Stimulated activated CD8-positive, alpha-beta memory T cell treated with anti-CD3 and anti-CD28 coated beads, Interleukin-4, amount 100 ng/mL, for 24 hours (primary cell): ENCODE results near the gene CIB1.

Experiments
- DNase-seq: peaks from one replicate; pipeline ENCODE4 v3.0.0-alpha.2; 2020; ENCODE audit warnings: low read depth

CIB1 gene

GRCh38 chr15:90214553-90215196, 19.1 kb downstream of the CIB1 start:
- DNase-seq, result no peak

- no peak for DNase-seq
These were observed 19.9 kb downstream of the CIB1 start for GRCh38 chr15:90213818-90214204.

- DNase-seq, result no peak
These were observed 20.5 kb downstream of the CIB1 start for GRCh38 chr15:90213122-90213817.

GRCh38 chr15:90212221-90213098, 21.3 kb downstream of the CIB1 start:
- no peak for DNase-seq

GRCh38 chr15:90211440-90212143, 22.1 kb downstream of the CIB1 start:
- DNase-seq, result no peak

- DNase-seq, result no peak
These were observed 22.7 kb downstream of the CIB1 start for GRCh38 chr15:90211009-90211408.

- DNase-seq, result no peak
These were observed 23.1 kb downstream of the CIB1 start for GRCh38 chr15:90210593-90210992.

- DNase-seq, result no peak
These were observed 24.1 kb downstream of the CIB1 start for GRCh38 chr15:90209591-90209990.

GRCh38 chr15:90208356-90208755, 25.4 kb downstream of the CIB1 start:
- no peak for DNase-seq

GRCh38 chr15:90207252-90207651, 26.5 kb downstream of the CIB1 start:
- DNase-seq, result no peak

- DNase-seq, result no peak
These were observed 27.9 kb downstream of the CIB1 start for GRCh38 chr15:90205886-90206285.

GRCh38 chr15:90205050-90205848, 28.5 kb downstream of the CIB1 start:
- DNase-seq, result no peak

- DNase-seq, result no peak
These were observed 29.8 kb downstream of the CIB1 start for GRCh38 chr15:90203922-90204321.

GRCh38 chr15:90203473-90203872, 30.3 kb downstream of the CIB1 start:
- no peak for DNase-seq

- no peak for DNase-seq
These were observed 30.8 kb downstream of the CIB1 start for GRCh38 chr15:90202929-90203328.

- DNase-seq, result no peak
These were observed 31.8 kb downstream of the CIB1 start for GRCh38 chr15:90201944-90202375.

GRCh38 chr15:90201130-90201943, 32.4 kb downstream of the CIB1 start, which contains the start of gene SEMA4B:
Gene SEMA4B (plus strand): TSS chr15:90201330. CDS start chr15:90201579, 249 bp downstream.
- DNase-seq, result peak; percentile 64

GRCh38 chr15:90200534-90201129, 33.1 kb downstream of the CIB1 start:
- no peak for DNase-seq

GRCh38 chr15:90194655-90195054, 39.1 kb downstream of the CIB1 start:
- no peak for DNase-seq
